GM12878 (cell line): ENCODE results near the gene FANCG. TPM values are rescaled to one million over a fixed set of nuclear protein-coding genes. Genes with fewer than 3 reads are reported as not detected.

Source experiments
- BHLHE40 ChIP-seq, 2 experiments: fragments of 450-650 bp in 1 of 2; IDR thresholded peaks; 2 replicates each; pipeline ENCODE4 v1.6.1; 2011 to 2017; ENCODE audit warnings: low read depth in 2 of 2, borderline replicate concordance in 1 of 2, improper control_type of control experiment in 1 of 2, low read length in 1 of 2, mild to moderate bottlenecking in 1 of 2
- FOXK2 ChIP-seq: fragments of 450-650 bp; IDR thresholded peaks from 2 replicates; pipeline ENCODE4 v1.6.1; 2017; ENCODE audit warnings: mild to moderate bottlenecking, moderate library complexity
- IKZF1 ChIP-seq: fragments of 450-650 bp; conservative IDR thresholded peaks from 2 replicates; pipeline ENCODE4 v1.6.1; 2017; ENCODE audit warnings: antibody characterized with exemption, mild to moderate bottlenecking
- JUND ChIP-seq: IDR thresholded peaks from 2 replicates; pipeline ENCODE4 v1.6.1; 2012; ENCODE audit warnings: low read depth, mild to moderate bottlenecking, low read length, improper control_type of control experiment, moderate library complexity
- NFXL1 ChIP-seq: fragments of 450-650 bp; IDR thresholded peaks from 2 replicates; pipeline ENCODE4 v1.6.1; 2017; ENCODE audit warnings: antibody characterized with exemption, mild to moderate bottlenecking, borderline replicate concordance
- RBBP5 ChIP-seq: fragments of 200-600 bp; sonication (generic); conservative IDR thresholded peaks from 2 replicates; pipeline ENCODE4 v1.6.1; 2016
- SIX5 ChIP-seq: IDR thresholded peaks from 2 replicates; pipeline ENCODE4 v1.6.1; 2011; ENCODE audit warnings: mild to moderate bottlenecking, low read depth, low read length, moderate library complexity; ENCODE audit not compliant: severe bottlenecking
- SMC3 ChIP-seq: IDR thresholded peaks from 2 replicates; pipeline ENCODE4 v1.6.1; 2011; ENCODE audit warnings: low read length, improper control_type of control experiment, borderline replicate concordance
- STAT1 ChIP-seq: fragments of 450-650 bp; conservative IDR thresholded peaks from 2 replicates; pipeline ENCODE4 v1.6.1; 2014; ENCODE audit warnings: antibody characterized with exemption, mild to moderate bottlenecking
- TBL1XR1 ChIP-seq: IDR thresholded peaks from 2 replicates; pipeline ENCODE4 v1.6.1; 2012; ENCODE audit warnings: low read depth, low read length, improper control_type of control experiment
- TCF12 ChIP-seq: IDR thresholded peaks from 2 replicates; pipeline ENCODE4 v1.6.1; 2011; ENCODE audit warnings: low read depth, mild to moderate bottlenecking, low read length
- YY1 ChIP-seq: IDR thresholded peaks from 2 replicates; pipeline ENCODE4 v1.6.1; 2011; ENCODE audit warnings: low read depth, mild to moderate bottlenecking, low read length
- ZBTB4 ChIP-seq: fragments of 450-650 bp; formaldehyde crosslinking; IDR thresholded peaks from 2 replicates; pipeline ENCODE4 v1.4.0; 2022; ENCODE audit warnings: mild to moderate bottlenecking, moderate library complexity
- ZBTB40 ChIP-seq: fragments of 450-650 bp; IDR thresholded peaks from 2 replicates; pipeline ENCODE4 v1.6.1; 2016; ENCODE audit warnings: mild to moderate bottlenecking, moderate library complexity, borderline replicate concordance
- ZNF217 ChIP-seq: fragments of 450-650 bp; IDR thresholded peaks from 2 replicates; pipeline ENCODE4 v1.6.1; 2017; ENCODE audit warnings: antibody characterized with exemption, mild to moderate bottlenecking
- ZZZ3 ChIP-seq: IDR thresholded peaks from 2 replicates; pipeline ENCODE4 v1.6.1; 2011; ENCODE audit warnings: low read depth; ENCODE audit not compliant: control insufficient read depth, insufficient read length
- polyA plus RNA-seq, 11 experiments: library from polyadenylated mRNA; depleted of rRNA in 4 of 11; unstranded in 6 of 11; stranded (reverse) in 5 of 11; fragments of >200 nt; fragmentation: Nextera tagmentation in 4 of 11; fragmentation: Illumina TruSeq in 1 of 11; extraction: Ambion mirVana in 4 of 11; extraction: Trizol in 1 of 11; gene quantifications; 1 replicate in 1 of 11; 2 replicates in 10 of 11; pipeline versions ENCODE4 v1.2.1 to v1.2.3, GENCODE V29; 2011 to 2016; ENCODE audit warnings: inconsistent platforms in 2 of 11, missing spikeins in 2 of 11, low read depth in 1 of 11
- total RNA-seq, 4 experiments: library from RNA; depleted of rRNA in 3 of 4; stranded (reverse); fragments of >200 nt in 3 of 4; fragmentation: Illumina TruSeq in 1 of 4; extraction: Trizol in 1 of 4; gene quantifications; 2 replicates each; pipeline versions ENCODE4 v1.2.1 to v1.2.3, GENCODE V29; 2013 to 2021
- TF ChIP-seq, protein P1 (sequence below): IDR thresholded peaks from 2 replicates; pipeline ENCODE4 v1.6.1; 2011; ENCODE audit warnings: mild to moderate bottlenecking, low read depth, low read length, moderate library complexity; ENCODE audit not compliant: insufficient replicate concordance

Gene FANCG
- total and polyA plus RNA-seq, 10 of the 15 experiments (the other 5 are each of a cell fraction or from before 2014, with no cell fraction given): 16.4 to 78.7 (median 45.4) TPM

GRCh38 chr9:35096035-35096849 lies 16.5 kb upstream of the FANCG start, which contains the start of gene PIGO (continued):
- TF ChIP-seq ZZZ3 (no peak), FOXK2 (no peak), ZNF217 (no peak), TCF12 (peak; percentile 56; the same call in 1 of the 2 replicates), RBBP5 (no peak), STAT1 (peak; percentile 96; the same call in 1 of the 2 replicates), ZBTB4 (no peak), SIX5 (no peak), NFXL1 (no peak), YY1 (peak; percentile 93), ZBTB40 (peak; percentile 88), SMC3 (peak; percentile 58; the same call in 1 of the 2 replicates), BHLHE40 (IDR thresholded peaks at IDR 0.05; ENCODE audit: borderline replicate concordance in 1 of 2, low read depth in 2 of 2, low read length in 1 of 2) (peak; percentile 40 to 70; a peak in 3 of 4 replicates), JUND (no peak), IKZF1 (peak; percentile 89), TBL1XR1 (no peak)
- TF ChIP-seq, protein P1, sequence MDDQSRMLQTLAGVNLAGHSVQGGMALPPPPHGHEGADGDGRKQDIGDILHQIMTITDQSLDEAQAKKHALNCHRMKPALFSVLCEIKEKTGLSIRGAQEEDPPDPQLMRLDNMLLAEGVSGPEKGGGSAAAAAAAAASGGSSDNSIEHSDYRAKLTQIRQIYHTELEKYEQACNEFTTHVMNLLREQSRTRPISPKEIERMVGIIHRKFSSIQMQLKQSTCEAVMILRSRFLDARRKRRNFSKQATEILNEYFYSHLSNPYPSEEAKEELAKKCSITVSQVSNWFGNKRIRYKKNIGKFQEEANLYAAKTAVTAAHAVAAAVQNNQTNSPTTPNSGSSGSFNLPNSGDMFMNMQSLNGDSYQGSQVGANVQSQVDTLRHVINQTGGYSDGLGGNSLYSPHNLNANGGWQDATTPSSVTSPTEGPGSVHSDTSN: no peak
